Neutrophil (primary cell): ENCODE results near the gene SMIM13.

Experiments
- H3K27ac ChIP-seq: fragments of 200-600 bp; sonication (generic); 2 replicates; pipeline ENCODE4 v1.5.1; 2016; ENCODE audit warnings: mild to moderate bottlenecking, moderate library complexity
- H3K27me3 ChIP-seq: fragments of 200-600 bp; sonication (generic); 2 replicates; pipeline ENCODE4 v1.6.0; 2016; ENCODE audit warnings: mild to moderate bottlenecking
- H3K36me3 ChIP-seq: fragments of 200-600 bp; sonication (generic); 2 replicates; pipeline ENCODE4 v1.5.1; 2017
- H3K4me1 ChIP-seq, 2 experiments: fragments of 200-600 bp in 1 of 2; sonication (generic) in 1 of 2; 1 replicate in 1 of 2; 2 replicates in 1 of 2; pipeline versions ENCODE4 v1.5.1 to v1.6.1; 2013 to 2016; ENCODE audit warnings: low read depth in 1 of 2, low read length in 1 of 2, mild to moderate bottlenecking in 1 of 2, moderate library complexity in 1 of 2; ENCODE audit not compliant: control insufficient read depth in 1 of 2, insufficient read depth in 1 of 2
- H3K4me3 ChIP-seq, 2 experiments: fragments of 200-600 bp in 1 of 2; sonication (generic) in 1 of 2; 1 replicate in 1 of 2; 2 replicates in 1 of 2; pipeline ENCODE4 v1.5.1; 2013 to 2016; ENCODE audit warnings: low read depth in 1 of 2, low read length in 1 of 2, mild to moderate bottlenecking in 1 of 2, moderate library complexity in 1 of 2
- H3K9me3 ChIP-seq: fragments of 200-600 bp; sonication (generic); 2 replicates; pipeline ENCODE4 v1.5.1; 2016
- CTCF ChIP-seq: fragments of 200-600 bp; sonication (generic); IDR thresholded peaks from 2 replicates; pipeline ENCODE4 v1.5.1; 2016; ENCODE audit warnings: antibody characterized with exemption

Gene SMIM13

GRCh38 chr6:11129908-11130565 is 36.4 kb downstream of the SMIM13 start:
- H3K4me1 ChIP-seq: no peaks in the 10 kb centered on the region
- H3K36me3 ChIP-seq: peaks cover 4% of the 10 kb centered on the region
- H3K27ac ChIP-seq: no peak overlapping the region
- H3K27me3 ChIP-seq: no peaks in the 10 kb centered on the region
- TF ChIP-seq CTCF: no peak
- H3K9me3 ChIP-seq: no peaks in the 10 kb centered on the region
- H3K4me3 ChIP-seq: no peak overlapping the region

- Histone ChIP-seq H3K4me1 (no peaks in the 10 kb centered on the region), H3K9me3 (no peaks in the 10 kb centered on the region), H3K4me3 (no peak overlapping the region), H3K27me3 (no peaks in the 10 kb centered on the region), H3K27ac (no peak overlapping the region), H3K36me3 (peaks cover 10% of the 10 kb centered on the region)
- no peak for TF ChIP-seq CTCF
Observed at GRCh38 chr6:11130605-11131004, 37.0 kb downstream of the SMIM13 start.

GRCh38 chr6:11132194-11132888 is 38.7 kb downstream of the SMIM13 start:
- Histone ChIP-seq H3K27me3 (no peaks in the 10 kb centered on the region), H3K4me1 (no peaks in the 10 kb centered on the region), H3K9me3 (no peaks in the 10 kb centered on the region), H3K4me3 (no peak overlapping the region), H3K36me3 (peaks cover 11% of the 10 kb centered on the region), H3K27ac (no peak overlapping the region)
- TF ChIP-seq CTCF: no peak

- Histone ChIP-seq H3K27ac (no peak overlapping the region), H3K4me1 (no peaks in the 10 kb centered on the region), H3K9me3 (no peaks in the 10 kb centered on the region), H3K27me3 (no peaks in the 10 kb centered on the region), H3K36me3 (peaks cover 11% of the 10 kb centered on the region), H3K4me3 (no peak overlapping the region)
- no peak for TF ChIP-seq CTCF
Observed at GRCh38 chr6:11133281-11133680, 39.6 kb downstream of the SMIM13 start.

- no peak overlapping the region for H3K4me3 ChIP-seq
- H3K27me3 ChIP-seq: no peaks in the 10 kb centered on the region
- H3K36me3 ChIP-seq: peaks cover 11% of the 10 kb centered on the region
- H3K4me1 ChIP-seq: no peaks in the 10 kb centered on the region
- no peak overlapping the region for H3K27ac ChIP-seq
- TF ChIP-seq CTCF: no peak
- H3K9me3 ChIP-seq: no peaks in the 10 kb centered on the region
Observed at GRCh38 chr6:11136809-11137208, 43.2 kb downstream of the SMIM13 start.
